ENCODE measurements around the gene LATS1.
"Not testable (repeated sequence)": the region's sequence is repeated elsewhere in the genome, so short reads cannot be mapped to it uniquely, and the experiment has no call there.

Gene LATS1

DNA sequence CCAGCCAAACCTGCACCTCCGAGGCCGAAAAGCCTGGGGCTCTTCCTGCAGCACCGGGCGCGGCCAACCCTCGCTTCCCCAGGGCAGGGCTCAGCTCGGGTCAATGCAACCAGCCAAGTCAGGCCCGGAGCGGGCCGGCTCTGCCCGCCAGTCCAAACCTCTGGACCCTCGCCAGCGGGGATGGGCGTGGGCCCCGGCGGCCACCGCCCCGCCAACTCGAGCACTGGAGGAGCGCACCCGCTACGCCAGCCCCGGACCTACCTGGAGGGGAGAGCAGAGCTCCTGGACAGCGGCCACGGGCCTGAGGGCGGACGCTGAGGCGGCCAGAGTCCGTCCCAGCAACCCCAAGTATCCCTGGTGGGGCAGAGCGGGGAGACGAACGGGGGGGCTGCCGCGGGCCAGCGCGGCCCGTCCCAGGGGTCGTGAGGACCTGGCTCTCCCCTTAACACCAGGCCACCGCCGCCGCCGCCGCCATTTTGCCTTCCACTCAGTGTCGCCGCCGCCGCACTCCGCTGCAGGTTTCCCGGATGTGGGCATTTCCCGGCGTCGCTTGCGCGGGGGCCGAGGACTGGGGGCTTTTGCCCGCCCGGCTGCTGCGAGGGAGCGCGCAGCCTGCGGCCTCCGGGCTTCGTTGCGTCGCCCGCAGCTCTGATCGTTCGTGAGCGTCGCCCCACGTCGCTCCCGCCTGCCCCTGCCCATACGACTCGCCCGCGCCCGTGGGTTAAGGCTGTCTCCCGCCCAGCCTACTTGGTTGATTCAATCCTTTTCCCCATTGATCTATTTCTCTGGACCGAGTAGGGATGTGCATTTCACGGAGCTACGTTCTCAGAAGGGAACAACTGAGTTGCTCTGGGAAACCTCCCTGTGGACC lies at the start of gene LATS1:
TSS of gene LATS1 (minus strand) at position 514 of the 871 bp plus-strand sequence. CDS start 15,975 bp downstream, outside the sequence.
- in situ Hi-C loops (cut with MboI; ENCODE audit: low sequenced_read_pairs), result no loop called here

DNA sequence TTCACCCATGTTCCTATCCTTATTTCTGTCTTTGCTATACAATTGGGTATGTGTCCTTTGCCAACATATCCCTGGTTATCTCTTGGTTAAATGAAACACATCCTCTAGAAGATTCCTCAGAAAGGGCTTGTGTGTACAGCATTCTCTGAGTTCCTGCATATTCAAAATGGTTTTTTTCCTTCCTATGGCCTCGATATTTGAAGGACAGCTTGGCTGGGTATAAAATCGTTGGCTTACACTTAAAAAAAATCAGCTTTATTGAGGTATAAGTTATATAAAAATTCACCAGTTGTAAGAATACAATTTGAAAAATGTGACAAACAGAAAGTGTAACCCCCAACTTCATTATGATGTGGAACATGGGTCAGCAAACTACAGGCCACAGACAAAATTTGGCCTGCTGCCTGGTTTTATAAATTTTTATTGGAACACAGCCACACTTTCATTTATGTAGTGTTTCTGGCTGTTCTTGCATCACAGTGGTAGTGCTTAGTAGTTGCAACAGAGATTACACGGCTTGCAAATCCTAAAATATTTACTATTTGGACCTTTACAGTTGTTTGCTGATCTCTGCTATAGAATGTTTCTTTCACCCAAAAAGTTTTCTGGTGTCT lies 48.4 kb upstream of the LATS1 start:
- in situ Hi-C loops (cut with MboI; ENCODE audit: low sequenced_read_pairs), result no loop called here

DNA sequence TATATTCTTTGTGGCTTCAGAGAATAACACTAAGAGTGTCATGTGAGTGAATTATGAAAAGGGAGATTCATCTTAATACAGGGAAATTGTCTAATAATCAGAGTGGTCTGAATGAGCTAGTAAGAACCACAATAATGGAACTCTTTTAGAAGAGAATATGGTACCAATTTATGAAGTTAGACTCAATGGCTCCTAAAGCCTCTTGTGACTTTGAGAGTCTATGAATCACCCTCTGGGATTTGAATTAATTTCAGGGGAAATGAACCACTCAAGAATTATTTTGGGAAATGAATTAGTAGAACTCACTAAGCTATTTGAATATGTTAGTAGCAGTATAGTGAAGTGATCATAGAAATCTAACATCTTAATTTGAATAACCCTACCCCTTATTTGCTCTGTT lies 46.0 kb upstream of the LATS1 start:
- in situ Hi-C loops (cut with MboI; ENCODE audit: low sequenced_read_pairs), result no loop called here

DNA sequence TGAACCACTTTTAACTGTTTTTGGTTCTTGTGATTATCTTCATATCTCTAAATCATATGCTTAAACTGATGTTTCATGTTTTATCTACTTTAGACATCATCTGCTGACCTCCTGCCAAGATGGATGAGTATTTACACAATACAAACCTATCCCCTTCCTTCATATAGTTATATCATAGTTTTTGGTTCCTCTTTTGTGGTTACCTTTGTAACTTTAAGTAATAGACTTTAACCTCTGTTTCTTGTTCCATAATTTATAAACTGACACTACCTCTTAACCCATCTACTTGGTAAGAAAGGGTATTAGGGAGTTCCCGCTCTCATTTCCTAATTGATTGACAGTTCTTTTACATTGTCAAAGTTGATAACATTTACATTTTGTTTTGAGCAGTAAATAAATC lies 43.5 kb upstream of the LATS1 start:
- in situ Hi-C loops (cut with MboI; ENCODE audit: low sequenced_read_pairs), result no loop called here

DNA sequence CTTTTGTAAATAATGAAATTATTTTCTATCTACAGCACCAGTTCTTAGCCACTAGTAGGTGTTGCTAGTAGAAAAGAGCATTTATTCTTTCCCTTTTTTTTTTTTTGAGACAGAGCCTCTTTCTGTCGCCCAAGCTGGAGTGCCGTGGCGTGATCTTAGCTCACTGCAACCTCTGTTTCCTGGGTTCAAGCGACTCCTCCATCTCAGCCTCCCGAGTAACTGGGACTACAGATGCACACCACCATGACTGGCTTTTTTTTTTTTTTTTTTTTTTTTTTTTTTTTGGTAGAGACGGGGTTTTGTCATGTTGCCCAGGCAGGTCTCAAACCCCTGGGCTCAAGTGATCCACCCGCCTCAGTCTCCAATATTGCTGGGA lies 38.3 kb upstream of the LATS1 start:
- in situ Hi-C loops (cut with MboI; ENCODE audit: low sequenced_read_pairs), result no loop called here

DNA sequence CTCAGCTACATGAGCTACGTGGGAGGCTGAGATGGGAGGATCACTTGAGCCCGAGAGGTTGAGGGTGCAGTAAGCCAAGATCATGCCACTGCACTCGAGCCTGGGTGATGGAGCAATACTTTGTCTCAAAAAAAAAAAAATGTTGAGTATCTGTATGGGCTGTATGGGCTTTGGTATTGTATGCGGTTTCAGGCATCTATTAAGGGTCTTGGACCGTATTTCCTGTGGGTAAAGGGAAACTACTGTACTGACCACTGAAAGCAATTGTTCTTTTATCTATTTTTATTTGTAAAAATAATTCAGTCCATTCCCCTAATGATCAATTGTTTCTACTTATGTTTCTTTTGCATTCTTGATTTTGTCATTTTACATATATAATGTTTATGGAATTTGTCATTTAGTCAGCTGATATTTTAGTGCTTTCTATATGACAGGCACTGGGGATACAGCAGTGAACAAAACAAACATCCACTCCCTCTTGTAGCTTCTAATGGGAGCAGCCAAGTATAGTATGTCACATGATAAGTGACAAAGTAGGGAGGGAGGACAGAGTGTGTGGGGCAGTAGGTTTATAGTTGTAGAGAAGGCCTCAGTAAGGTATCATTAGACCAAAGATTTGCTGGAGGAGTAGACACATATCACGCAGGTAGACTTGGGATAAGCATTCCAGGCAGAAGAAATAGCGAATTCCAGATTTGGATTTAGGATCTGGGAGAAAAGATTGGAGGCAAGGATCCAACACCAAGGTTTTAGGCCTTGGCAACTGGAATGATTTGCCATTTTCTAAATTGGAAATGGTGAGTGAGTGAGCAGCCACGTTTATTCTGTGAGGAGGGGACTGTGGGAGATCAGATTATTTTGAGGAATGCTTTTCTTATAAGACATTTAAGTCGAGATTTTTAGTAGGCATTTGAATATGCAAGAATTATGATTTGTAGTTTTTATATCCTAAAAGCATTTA lies 37.7 kb upstream of the LATS1 start:
- in situ Hi-C loops (cut with MboI; ENCODE audit: low sequenced_read_pairs), result no loop called here

DNA sequence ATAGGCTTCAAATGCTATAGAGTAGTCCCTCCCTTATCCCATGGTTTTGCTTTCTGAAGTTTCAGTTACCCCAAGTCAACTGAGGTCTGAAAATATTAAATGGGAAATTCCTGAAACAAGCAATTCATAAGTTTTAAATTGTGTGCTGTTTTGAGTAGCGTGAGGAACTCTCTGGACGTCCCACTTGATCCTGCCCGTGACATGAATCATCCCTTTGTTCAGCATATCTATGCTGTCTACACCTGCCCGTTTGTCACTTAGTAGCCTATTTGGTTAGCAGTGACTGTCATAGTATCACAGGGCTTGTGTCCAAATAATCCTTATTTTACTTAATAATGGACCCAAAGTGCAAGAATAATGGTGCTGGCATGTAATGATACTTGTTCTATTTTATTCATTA lies 36.6 kb upstream of the LATS1 start:
- in situ Hi-C loops (cut with MboI; ENCODE audit: low sequenced_read_pairs), result no loop called here

DNA sequence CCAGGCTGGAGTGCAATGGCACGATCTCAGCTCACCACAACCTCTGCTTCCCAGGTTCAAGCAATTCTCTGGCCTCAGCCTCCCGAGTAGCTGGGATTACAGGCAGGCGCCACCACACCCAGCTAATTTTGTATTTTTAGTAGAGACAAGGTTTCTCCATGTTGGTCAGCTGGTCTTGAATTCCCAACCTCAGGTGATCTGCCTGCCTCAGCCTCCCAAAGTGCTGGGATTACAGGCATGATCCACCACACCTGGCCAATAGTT lies 35.4 kb upstream of the LATS1 start:
- in situ Hi-C loops (cut with MboI; ENCODE audit: low sequenced_read_pairs), result not testable (repeated sequence)

DNA sequence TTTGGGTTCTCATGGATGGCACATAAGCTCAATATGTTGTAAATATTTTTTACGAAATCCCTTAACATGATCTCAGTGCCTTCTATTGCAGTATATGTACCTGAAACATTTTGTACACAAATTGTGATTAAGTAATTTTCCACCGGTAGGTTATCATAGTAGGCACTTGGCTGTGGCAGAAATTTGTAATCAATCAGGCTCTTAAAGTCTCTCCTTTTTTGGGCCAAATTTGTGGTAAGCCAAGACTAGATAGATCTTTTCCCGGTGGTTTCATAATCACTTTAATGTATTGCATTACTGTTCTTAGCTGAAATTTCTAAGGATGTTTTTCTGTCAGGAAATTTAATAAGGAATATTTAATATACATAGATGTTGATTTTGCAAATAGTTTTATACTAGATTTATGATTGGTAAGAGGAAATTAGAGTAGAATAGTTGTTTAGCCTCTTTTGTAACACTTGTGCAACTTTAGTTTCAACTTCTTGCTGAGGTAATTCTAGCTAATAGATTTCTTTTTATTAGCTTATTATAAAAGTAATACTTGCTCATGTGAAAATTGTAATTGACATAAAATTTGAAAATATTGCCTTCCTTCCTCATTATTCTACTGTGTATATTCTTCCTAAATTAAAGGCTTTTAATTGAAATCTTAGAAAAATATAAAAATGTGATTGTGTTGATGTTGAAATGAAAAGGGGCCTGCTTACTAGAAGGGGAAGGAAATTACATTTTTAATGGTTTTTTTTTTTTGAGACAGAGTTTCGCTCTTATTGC lies 34.9 kb upstream of the LATS1 start:
- in situ Hi-C loops (cut with MboI; ENCODE audit: low sequenced_read_pairs), result no loop called here

DNA sequence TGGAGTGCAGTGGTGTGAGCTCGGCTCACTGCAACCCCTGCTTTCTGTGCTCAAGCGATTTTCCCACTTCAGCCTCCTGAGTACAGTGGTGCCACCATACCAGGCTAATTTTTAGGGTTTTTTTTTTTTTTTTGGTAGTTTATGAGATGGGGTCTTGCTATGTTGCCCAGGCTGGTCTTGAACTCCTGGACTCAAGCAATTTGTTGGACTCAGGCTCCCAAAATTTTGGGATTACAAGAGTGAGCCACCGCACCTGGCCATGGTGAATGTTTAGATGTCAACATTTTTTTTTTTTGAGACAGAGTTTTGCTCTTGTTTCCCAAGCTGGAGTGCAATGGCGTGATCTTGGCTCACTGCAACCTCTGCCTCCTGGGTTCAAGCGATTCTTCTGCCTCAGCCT lies 34.0 kb upstream of the LATS1 start:
- in situ Hi-C loops (cut with MboI; ENCODE audit: low sequenced_read_pairs), result not testable (repeated sequence)

DNA sequence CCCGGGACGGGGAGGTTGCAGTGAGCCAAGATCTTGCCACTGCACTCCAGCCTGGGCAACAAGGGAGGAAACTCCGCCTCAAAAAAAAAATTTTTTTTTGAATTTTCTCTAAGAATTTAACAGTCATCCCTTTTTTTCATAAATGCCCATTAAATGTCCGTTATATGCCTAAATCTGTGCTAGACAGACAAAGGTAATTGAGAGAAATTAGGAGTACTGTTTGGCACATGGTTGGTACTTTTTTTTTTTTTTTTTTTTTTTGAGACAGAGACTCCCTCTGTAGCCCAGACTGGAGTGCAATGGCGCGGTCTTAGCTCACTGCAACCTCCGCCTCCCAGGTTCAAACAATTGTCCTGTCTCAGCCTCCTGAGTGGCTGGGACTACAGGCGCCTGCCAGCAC lies 33.3 kb upstream of the LATS1 start:
- in situ Hi-C loops (cut with MboI; ENCODE audit: low sequenced_read_pairs), result no loop called here

DNA sequence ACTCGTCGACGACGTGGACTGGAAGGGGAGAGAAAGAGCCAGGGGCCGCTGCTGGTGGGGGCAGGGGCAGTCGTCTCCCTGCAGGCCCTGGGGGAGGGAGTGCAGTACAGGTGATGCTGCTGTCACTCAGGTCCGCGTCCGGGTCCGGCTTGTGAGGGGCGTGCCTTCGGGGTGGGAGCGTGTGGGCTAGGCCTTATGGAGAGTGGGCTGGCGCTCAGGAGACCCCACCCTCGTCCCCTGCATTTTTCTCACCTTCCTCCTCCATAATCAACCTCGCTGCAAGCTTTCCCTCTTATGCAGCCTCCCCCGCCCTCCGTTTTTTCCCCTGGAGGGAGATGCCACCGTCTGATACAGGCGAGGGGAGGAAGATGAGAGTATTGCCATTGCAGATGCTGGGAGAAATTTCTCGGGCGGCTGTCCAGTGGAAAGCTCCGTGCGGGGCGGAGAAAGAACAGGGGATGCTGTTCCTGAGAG lies 32.3 kb upstream of the LATS1 start:
- in situ Hi-C loops (cut with MboI; ENCODE audit: low sequenced_read_pairs), result no loop called here

DNA sequence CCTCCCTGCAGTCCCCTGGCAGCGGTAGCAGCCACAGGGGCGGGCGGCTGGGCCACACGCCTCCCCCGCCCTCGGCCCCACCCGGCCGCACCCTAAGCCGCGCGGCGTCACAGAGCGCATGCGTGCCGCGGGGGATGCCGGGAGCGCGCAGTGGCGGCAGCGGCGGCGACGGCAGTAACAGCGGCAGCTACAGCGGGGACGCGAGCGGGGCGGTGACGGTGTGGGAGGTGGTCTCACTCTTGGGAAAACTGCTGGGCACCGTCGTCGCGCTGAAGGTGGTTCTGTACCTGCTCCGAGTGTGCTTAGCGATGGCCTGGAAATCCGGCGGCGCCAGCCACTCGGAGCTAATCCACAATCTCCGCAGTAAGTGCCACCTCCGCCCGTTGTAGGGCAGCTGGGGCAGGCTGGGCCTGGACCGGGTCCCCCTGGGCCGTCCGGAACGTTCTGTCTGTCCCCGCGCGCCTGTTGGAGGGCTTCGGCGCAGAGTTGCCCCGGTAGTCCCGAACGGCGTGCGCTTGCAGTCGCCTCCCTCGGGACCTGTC lies 31.8 kb upstream of the LATS1 start, which contains the start of gene PCMT1:
TSS of gene PCMT1 (plus strand) at position 148 of the 542 bp plus-strand sequence. CDS start at position 309, 161 bp downstream.
- in situ Hi-C loops (cut with MboI; ENCODE audit: low sequenced_read_pairs), result no loop called here

DNA sequence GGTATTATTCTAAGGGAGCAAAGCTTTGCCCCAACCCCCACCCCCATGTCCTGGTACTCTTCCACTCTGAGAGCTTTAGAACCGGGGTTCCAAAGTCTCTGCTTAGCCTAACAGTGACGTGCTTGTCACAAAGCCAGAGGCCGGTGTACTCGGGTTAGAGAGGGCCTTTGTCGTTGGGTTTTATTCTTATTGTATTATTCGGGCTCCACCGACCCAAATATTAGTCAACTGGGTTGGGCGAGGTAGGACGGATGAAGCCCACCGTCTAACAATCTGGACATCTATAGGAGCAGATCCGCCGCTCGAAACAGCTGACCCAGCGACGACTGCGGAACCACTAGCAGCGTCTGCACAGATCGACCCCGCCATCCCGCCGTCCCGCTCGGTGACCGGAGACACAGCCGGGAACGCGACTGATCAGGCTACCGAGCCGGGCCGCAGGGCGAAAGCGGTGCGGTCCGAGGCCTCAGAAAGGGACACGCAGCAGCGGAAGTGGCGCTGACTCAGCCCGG lies 31.2 kb upstream of the LATS1 start:
- in situ Hi-C loops (cut with MboI; ENCODE audit: low sequenced_read_pairs), result not testable (repeated sequence)

DNA sequence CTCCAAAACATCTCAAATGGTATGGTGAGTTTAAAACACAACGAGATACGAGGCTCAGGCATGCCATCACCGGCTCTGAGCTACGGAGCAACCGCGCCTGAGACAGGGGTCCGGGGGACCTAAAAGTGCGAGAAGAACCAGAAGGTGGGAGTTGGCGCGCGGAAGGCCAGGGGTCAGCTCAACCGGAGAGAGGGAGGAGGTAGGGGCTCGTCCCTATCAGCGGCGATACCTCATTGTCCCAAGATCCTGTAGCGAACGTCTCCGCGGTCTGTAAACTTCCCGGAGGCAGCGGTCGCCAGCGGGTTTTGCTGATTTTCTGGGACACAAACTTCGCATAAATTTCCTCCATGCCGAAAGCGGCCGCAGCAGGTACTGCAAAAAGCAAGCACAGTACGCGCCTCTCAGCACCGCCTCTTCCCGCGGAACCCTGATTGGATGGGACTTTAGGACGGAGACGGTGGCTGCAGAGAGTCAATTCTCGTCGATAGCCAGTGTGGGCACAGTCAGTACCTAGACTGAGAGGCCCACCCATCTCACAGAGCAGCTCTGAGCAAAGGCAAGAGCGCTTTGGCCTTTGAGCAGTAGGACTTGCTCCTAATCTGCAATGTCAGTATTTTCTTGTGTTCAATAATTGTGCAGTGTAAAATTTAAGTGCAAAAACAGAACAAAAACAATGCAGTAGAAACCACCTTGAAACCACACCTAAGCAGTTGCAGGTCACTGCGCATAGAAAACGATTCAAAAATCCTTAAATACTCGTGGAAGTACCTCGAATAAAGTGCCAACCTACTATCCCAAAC lies 28.4 kb upstream of the LATS1 start, which contains the start of gene NUP43:
TSS of gene NUP43 (minus strand) at position 383 of the 800 bp plus-strand sequence. CDS start at position 349, 34 bp downstream.
- in situ Hi-C loops (cut with MboI; ENCODE audit: low sequenced_read_pairs), result no loop called here

DNA sequence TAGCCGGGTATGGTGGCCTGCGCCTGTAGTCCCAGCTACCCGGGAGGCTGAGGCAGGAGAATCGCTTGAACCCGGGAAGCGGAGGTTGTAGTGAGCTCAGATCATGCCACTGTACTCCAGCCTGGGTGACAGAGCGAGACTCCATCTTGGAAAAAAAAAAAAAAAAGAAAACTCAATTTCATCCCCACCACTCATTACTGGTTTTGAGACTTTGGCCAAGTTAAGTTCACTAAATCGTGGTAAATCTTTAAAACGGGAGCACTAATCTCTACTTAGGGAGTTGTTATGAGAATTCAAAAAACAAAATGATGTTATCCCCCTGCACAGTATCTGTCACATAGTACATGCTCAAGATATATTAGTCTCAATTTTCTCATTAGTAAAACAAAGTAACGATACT lies 27.4 kb upstream of the LATS1 start:
- in situ Hi-C loops (cut with MboI; ENCODE audit: low sequenced_read_pairs), result not testable (repeated sequence)

DNA sequence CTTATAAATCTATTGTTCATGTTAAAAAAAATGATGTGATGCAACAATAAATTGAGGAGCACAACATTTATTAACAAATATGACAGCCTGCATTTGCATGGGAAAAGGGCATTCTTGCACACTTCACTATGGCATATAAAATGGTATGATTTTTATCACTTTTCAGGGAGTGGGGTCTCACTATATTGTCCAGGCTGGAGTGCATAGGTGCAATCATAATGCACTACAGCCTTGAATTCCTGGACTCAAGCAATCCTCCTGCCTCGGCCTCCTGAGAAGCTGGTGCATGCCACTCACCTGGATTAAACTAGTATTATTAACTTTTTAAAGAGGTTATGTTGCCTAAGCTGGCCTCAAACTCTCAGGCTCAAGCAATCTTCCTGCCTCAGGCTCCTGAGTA lies 17.0 kb upstream of the LATS1 start:
- in situ Hi-C loops (cut with MboI; ENCODE audit: low sequenced_read_pairs), result no loop called here

DNA sequence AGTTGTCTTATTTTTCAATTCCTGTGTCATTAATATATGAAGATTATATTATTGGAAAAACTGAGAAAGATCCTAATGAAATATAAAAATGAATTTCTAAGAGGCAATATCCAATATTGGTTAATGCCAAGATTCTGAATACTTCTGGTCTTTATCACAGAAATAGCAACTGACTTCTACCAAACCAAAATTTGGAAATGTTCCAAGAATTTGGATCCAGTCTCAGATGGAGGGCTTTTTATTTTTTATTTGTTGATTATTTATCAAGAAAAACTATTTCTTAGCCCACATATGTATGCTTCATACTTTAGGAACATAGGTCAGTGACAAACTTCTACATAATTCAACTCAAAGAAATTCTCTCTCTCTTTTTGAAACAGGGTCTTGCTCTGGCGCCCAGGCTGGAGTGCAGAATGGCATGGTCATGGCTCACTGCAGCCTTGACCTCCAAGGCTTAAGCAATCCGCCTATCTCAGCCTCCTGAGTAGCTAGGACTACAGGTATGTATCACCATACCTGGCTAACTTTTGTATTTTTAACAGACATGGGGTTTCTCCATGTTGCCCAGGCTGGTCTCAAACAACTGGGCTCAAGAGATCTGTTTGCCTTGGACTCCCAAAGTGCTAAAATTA lies 15.3 kb upstream of the LATS1 start:
- in situ Hi-C loops (cut with MboI; ENCODE audit: low sequenced_read_pairs), result no loop called here

DNA sequence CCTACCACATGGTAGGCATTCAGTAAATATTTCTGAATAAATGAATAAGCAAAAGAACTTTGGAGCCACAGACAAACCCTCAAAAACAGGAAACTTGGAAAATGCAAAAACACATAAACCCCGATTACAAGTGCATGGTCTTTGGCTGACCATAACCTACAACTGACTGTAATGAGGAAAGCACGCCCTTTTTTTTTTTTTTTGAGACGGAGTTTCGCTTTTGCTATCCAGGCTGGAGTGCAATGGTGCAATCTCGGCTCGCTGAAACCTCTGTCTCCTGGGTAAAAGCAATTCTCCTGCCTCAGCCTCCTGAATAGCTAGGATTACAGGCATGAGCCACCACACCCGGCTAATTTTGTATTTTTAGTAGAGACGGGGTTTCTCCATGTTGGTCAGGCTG lies 11.9 kb upstream of the LATS1 start:
- in situ Hi-C loops (cut with MboI; ENCODE audit: low sequenced_read_pairs), result no loop called here

All from HL-60/S4 (cell line).